ENCODE results near the gene ABHD14A.

The ABHD14A gene

GRCh38 chr3:51966016-51966415, 8.8 kb upstream of the ABHD14A start:
- peak overlapping the region; percentile 42 to 92 (median 91) for H3K27ac Mint-ChIP-seq
- TF ChIP-seq CTCF (IDR thresholded peaks at IDR 0.05; ENCODE audit: unreplicated experiment in 3 of 3): no peak
- H3K27me3 Mint-ChIP-seq (ENCODE audit: low read depth): peaks cover 3% of the 10 kb centered on the region
- H3K9me3 Mint-ChIP-seq: no peaks in the 10 kb centered on the region
- H3K4me1 Mint-ChIP-seq: peaks cover 64% of the 10 kb centered on the region
- peaks cover 3% of the 10 kb centered on the region for H3K36me3 Mint-ChIP-seq (ENCODE audit: low read depth)
- peak overlapping the region; percentile 94 to 97 (median 96) for H3K4me3 Mint-ChIP-seq

- Mint-ChIP-seq H3K36me3 (ENCODE audit: low read depth) (no peaks in the 10 kb centered on the region), H3K27ac (peak overlapping the region; percentile 42 to 92 (median 91)), H3K4me3 (peak overlapping the region; percentile 94 to 97 (median 96)), H3K4me1 (peaks cover 64% of the 10 kb centered on the region), H3K9me3 (no peaks in the 10 kb centered on the region), H3K27me3 (ENCODE audit: low read depth) (peaks cover 3% of the 10 kb centered on the region)
- TF ChIP-seq CTCF (IDR thresholded peaks at IDR 0.05; ENCODE audit: unreplicated experiment in 3 of 3): no peak
Observed at GRCh38 chr3:51966486-51966885, 8.4 kb upstream of the ABHD14A start.

- H3K9me3 Mint-ChIP-seq: no peaks in the 10 kb centered on the region
- no peaks in the 10 kb centered on the region for H3K36me3 Mint-ChIP-seq (ENCODE audit: low read depth)
- peaks cover 3% of the 10 kb centered on the region for H3K27me3 Mint-ChIP-seq (ENCODE audit: low read depth)
- H3K27ac Mint-ChIP-seq: peak overlapping the region; percentile 42 to 92 (median 91)
- peak overlapping the region; percentile 94 to 97 (median 96) for H3K4me3 Mint-ChIP-seq
- TF ChIP-seq CTCF (IDR thresholded peaks at IDR 0.05; ENCODE audit: unreplicated experiment in 3 of 3): no peak
- H3K4me1 Mint-ChIP-seq: peaks cover 59% of the 10 kb centered on the region
Observed at GRCh38 chr3:51966922-51967383, 7.9 kb upstream of the ABHD14A start.

GRCh38 chr3:51967384-51968169, 7.3 kb upstream of the ABHD14A start, which contains the start of gene PCBP4:
Gene PCBP4 (minus strand): TSS chr3:51967454. CDS start chr3:51961240, 6,214 bp downstream.
- H3K9me3 Mint-ChIP-seq: no peaks in the 10 kb centered on the region
- peak within 1 kb of the TSS; percentile 94 to 97 (median 96) for H3K4me3 Mint-ChIP-seq
- peaks cover 3% of the 10 kb centered on the region for H3K27me3 Mint-ChIP-seq (ENCODE audit: low read depth)
- H3K36me3 Mint-ChIP-seq (ENCODE audit: low read depth): no peaks in the 10 kb centered on the region
- peak within 1 kb of the TSS; percentile 79 to 96 (median 91) for H3K27ac Mint-ChIP-seq
- no peak for TF ChIP-seq CTCF (IDR thresholded peaks at IDR 0.05; ENCODE audit: unreplicated experiment in 3 of 3)
- peaks cover 54% of the 10 kb centered on the region for H3K4me1 Mint-ChIP-seq

- H3K4me1 Mint-ChIP-seq: peaks cover 49% of the 10 kb centered on the region
- H3K27me3 Mint-ChIP-seq (ENCODE audit: low read depth): peaks cover 3% of the 10 kb centered on the region
- no peaks in the 10 kb centered on the region for H3K9me3 Mint-ChIP-seq
- H3K36me3 Mint-ChIP-seq (ENCODE audit: low read depth): no peaks in the 10 kb centered on the region
- H3K27ac Mint-ChIP-seq: peak overlapping the region; percentile 79 to 96 (median 90)
- peak overlapping the region; percentile 89 to 93 (median 90) for H3K4me3 Mint-ChIP-seq
- TF ChIP-seq CTCF (IDR thresholded peaks at IDR 0.05; ENCODE audit: unreplicated experiment in 3 of 3): no peak
Observed at GRCh38 chr3:51968170-51968775, 6.6 kb upstream of the ABHD14A start.
